ENCODE results near the gene ZPBP2.

GRCh38 chr17:39846205-39846604 lies 21.8 kb upstream of the ZPBP2 start:
- no peak for TF ChIP-seq CTCF (IDR thresholded peaks at IDR 0.05 in 8 of 11, conservative IDR thresholded peaks at IDR 0.05 in 3 of 11)
- TF ChIP-seq POLR2A (IDR thresholded peaks at IDR 0.05) = no peak

All from spleen (tissue), 7 donors.